Measurements from ENCODE around the gene ZKSCAN3.
"Not testable (repeated sequence)": the region's sequence is repeated elsewhere in the genome, so short reads cannot be mapped to it uniquely, and the experiment has no call there.

ZKSCAN3 gene
- total RNA-seq, result 3.7 to 16.2 (median 5.8) reads per million in 9 experiments

DNA sequence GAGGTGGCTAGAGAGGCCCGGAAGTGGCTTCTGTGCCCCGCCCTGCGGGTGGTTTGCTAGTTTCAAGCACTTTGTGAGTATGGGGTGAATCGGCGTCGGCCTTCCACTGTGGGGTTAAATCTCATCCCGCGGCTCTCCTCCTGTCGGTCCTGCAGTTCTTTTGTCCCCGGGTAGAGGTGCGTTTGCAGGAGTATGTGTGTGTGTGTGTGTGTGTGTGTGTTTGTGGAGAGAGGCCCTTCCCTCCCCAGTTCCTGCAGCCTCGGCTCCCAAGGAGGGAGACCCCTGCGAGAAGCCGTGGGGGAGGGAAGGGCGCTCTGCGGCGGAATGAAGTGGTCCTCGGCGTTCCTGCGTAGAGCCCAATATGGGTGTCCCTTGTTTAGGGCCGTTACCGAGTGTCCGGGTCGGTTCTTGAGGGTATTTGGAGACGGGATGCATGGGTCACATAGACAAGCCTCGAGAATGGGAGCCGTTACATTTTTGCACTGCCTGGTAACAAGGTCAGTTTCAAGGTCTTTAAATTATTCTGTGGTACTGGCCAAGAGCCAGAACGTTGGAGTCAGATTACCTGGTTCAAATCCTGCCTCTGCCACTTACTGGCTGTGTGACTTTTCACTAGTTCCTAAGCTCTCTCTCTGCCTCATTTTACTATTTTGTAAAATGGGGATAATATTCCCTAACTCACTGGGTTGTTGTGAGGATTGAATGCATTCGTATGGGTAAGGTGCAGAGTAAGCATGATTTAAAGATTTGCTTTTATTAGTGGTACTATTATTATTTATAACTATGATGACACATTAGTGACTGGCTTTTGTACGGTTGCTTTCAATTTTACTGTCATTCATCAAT is at the start of gene ZKSCAN3:
Gene ZKSCAN3 (plus strand): TSS at position 56 of the 846 bp plus-strand sequence. CDS start 9,640 bp downstream, outside the sequence.
- ATAC-seq (replicated peaks), result peak; percentile 99
- DNase-seq, result peak; percentile 67 to 71 (median 67)
- peaks cover 5 to 25% of the 10 kb centered on the region in 2 donors for H3K27me3 Mint-ChIP-seq
- H3K36me3 Mint-ChIP-seq (ENCODE audit: insufficient read depth), result peaks cover 8% of the 10 kb centered on the region
- peak within 1 kb of the TSS; percentile 95 to 99 for H3K4me3 Mint-ChIP-seq
- H3K27ac Mint-ChIP-seq, result peak within 1 kb of the TSS; percentile 95 to 96
- H3K4me1 Mint-ChIP-seq (ENCODE audit: low read depth in 2 of 2), result peaks cover 22 to 24% of the 10 kb centered on the region in 2 donors
- H3K9me3 Mint-ChIP-seq, result no peaks in the 10 kb centered on the region

DNA sequence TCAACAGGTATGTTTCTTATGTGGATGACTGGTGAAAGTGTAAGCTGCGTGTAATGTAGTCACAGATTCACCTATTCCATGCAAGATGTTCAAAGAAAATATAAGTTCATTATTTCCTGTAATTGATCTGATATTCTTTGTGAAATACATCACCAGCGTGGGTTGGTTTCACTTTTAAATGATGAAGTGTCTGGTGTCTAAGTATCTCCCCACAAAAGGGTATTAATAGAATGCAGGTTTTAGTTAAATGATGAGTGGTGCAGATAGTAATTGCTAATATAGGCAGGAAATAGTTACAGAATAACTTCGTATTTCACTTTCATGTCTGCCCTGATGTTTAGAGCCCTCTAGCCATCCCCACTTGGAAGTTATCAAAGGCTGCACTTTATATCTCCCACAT is 46.2 kb upstream of the ZKSCAN3 start:
- H3K4me3 Mint-ChIP-seq, result peak overlapping the region in 1 of 2 donors; percentile 27
- no peaks in the 10 kb centered on the region for H3K9me3 Mint-ChIP-seq
- no peaks in the 10 kb centered on the region for H3K36me3 Mint-ChIP-seq (ENCODE audit: insufficient read depth)
- no peak for DNase-seq
- peaks cover 7 to 14% of the 10 kb centered on the region in 2 donors for H3K4me1 Mint-ChIP-seq (ENCODE audit: low read depth in 2 of 2)
- peaks cover 4 to 7% of the 10 kb centered on the region in 2 donors for H3K27me3 Mint-ChIP-seq
- peak overlapping the region; percentile 7 to 90 for H3K27ac Mint-ChIP-seq
- peak; percentile 45 for ATAC-seq (replicated peaks)

DNA sequence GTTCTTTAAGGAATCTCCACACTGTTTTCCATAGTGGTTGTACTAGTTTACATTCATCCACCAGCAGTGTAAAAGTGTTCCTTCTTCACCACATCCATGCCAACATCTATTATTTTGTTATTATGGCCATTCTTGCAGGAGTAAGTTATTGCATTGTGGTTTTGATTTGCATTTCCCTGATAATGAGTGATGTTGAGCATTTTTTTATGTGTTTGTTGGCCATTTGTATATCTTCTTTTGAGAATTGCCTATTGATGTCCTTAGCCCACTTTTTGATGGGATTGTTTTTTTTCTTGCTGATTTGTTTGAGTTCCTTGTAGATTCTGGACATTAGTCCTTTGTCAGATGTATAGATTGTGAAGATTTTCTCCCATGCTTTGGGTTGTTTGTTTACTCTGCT is 43.4 kb upstream of the ZKSCAN3 start:
- ATAC-seq (replicated peaks); H3K36me3 Mint-ChIP-seq (ENCODE audit: insufficient read depth); H3K9me3 Mint-ChIP-seq; H3K4me3 Mint-ChIP-seq; DNase-seq; H3K27ac Mint-ChIP-seq: not testable (repeated sequence)
- Mint-ChIP-seq H3K27me3 (peaks cover 26 to 31% of the 10 kb centered on the region in 2 donors), H3K4me1 (ENCODE audit: low read depth in 2 of 2) (peaks cover 7 to 14% of the 10 kb centered on the region in 2 donors)

DNA sequence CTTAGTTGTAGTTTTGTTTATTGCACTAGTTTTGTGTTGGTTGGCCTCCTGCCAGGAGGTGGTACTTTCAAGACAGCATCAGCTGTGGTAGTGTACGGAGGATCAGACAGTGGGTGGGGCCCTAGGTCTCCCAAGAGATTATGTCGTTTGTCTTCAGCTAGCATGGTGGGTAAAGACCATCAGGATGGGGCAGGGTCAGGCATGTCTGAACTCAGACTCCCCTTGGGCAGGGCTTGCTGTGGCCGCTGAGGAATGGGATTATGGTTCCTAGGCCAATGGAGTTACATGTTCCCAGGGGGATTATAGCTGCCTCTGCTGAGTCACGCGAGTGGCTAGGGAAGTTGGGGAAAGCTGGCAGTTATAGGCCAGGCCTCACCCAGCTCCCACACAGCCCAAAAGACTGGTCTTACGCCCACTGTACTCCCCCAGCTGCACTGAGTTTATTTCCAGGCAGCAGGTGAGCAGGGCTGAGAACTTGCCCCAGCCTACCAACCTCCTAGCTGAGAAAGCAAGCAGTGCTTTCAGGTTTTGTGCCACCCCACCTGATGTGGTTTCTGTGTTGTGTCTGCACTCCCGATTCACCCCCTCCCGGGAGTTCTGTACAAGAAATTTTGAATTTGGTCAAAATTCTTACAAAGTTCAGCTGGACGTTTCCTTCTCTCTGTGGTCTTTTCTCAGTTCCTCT is 38.5 kb upstream of the ZKSCAN3 start:
- H3K4me1 Mint-ChIP-seq (ENCODE audit: low read depth in 2 of 2), result no peaks in the 10 kb centered on the region
- H3K36me3 Mint-ChIP-seq (ENCODE audit: insufficient read depth), result no peaks in the 10 kb centered on the region
- no peak overlapping the region for H3K27ac Mint-ChIP-seq
- H3K27me3 Mint-ChIP-seq, result peaks cover 48 to 59% of the 10 kb centered on the region in 2 donors
- DNase-seq (no peak), ATAC-seq (replicated peaks) (no peak)
- no peaks in the 10 kb centered on the region for H3K9me3 Mint-ChIP-seq
- H3K4me3 Mint-ChIP-seq, result no peak overlapping the region

- no peak for ATAC-seq (replicated peaks)
- no peaks in the 10 kb centered on the region for H3K36me3 Mint-ChIP-seq (ENCODE audit: insufficient read depth)
- H3K4me3 Mint-ChIP-seq, result no peak overlapping the region
- peaks cover 58 to 59% of the 10 kb centered on the region in 2 donors for H3K27me3 Mint-ChIP-seq
- no peaks in the 10 kb centered on the region for H3K4me1 Mint-ChIP-seq (ENCODE audit: low read depth in 2 of 2)
- no peaks in the 10 kb centered on the region for H3K9me3 Mint-ChIP-seq
- H3K27ac Mint-ChIP-seq, result no peak overlapping the region
- no peak for DNase-seq
Observed at GRCh38 chr6:28312939-28313338, 36.8 kb upstream of the ZKSCAN3 start.

- DNase-seq (no peak), ATAC-seq (replicated peaks) (no peak)
- Mint-ChIP-seq H3K9me3 (no peaks in the 10 kb centered on the region), H3K27ac (no peak overlapping the region), H3K4me3 (no peak overlapping the region), H3K27me3 (peaks cover 34 to 47% of the 10 kb centered on the region in 2 donors), H3K36me3 (ENCODE audit: insufficient read depth) (peaks cover 4% of the 10 kb centered on the region), H3K4me1 (ENCODE audit: low read depth in 2 of 2) (no peaks in the 10 kb centered on the region)
Observed at GRCh38 chr6:28315628-28316027, 34.1 kb upstream of the ZKSCAN3 start.

GRCh38 chr6:28317866-28318265 is 31.9 kb upstream of the ZKSCAN3 start:
- H3K27me3 Mint-ChIP-seq, result peaks cover 22 to 34% of the 10 kb centered on the region in 2 donors
- DNase-seq; H3K27ac Mint-ChIP-seq; ATAC-seq (replicated peaks); H3K4me3 Mint-ChIP-seq; H3K36me3 Mint-ChIP-seq (ENCODE audit: insufficient read depth); H3K4me1 Mint-ChIP-seq (ENCODE audit: low read depth in 2 of 2); H3K9me3 Mint-ChIP-seq: not testable (repeated sequence)

DNA sequence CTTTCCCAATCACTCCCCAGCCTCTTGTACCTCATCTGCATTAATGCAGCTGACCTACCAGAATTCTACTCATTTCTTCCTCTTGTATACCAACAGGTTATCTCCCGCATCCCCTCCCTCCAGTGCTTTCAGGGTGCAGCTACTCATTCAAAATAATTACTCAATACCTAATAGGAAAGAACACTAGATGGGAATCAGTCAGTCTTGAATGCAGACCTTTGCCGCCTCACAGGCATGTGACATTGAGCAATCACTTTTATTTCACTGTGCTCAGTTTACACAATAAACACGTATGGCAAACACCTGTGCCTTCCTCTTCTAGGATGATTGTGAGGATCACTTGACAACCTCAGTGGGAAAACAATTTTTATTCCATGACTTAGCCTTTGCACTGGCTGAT is 27.1 kb upstream of the ZKSCAN3 start:
- no peaks in the 10 kb centered on the region for H3K4me1 Mint-ChIP-seq (ENCODE audit: low read depth in 2 of 2)
- H3K36me3 Mint-ChIP-seq (ENCODE audit: insufficient read depth), result peaks cover 4% of the 10 kb centered on the region
- H3K4me3 Mint-ChIP-seq, result no peak overlapping the region
- H3K27ac Mint-ChIP-seq, result no peak overlapping the region
- H3K9me3 Mint-ChIP-seq, result peaks cover 7 to 11% of the 10 kb centered on the region in 2 donors
- ATAC-seq (replicated peaks) (no peak), DNase-seq (no peak)
- peaks cover 17 to 28% of the 10 kb centered on the region in 2 donors for H3K27me3 Mint-ChIP-seq

DNA sequence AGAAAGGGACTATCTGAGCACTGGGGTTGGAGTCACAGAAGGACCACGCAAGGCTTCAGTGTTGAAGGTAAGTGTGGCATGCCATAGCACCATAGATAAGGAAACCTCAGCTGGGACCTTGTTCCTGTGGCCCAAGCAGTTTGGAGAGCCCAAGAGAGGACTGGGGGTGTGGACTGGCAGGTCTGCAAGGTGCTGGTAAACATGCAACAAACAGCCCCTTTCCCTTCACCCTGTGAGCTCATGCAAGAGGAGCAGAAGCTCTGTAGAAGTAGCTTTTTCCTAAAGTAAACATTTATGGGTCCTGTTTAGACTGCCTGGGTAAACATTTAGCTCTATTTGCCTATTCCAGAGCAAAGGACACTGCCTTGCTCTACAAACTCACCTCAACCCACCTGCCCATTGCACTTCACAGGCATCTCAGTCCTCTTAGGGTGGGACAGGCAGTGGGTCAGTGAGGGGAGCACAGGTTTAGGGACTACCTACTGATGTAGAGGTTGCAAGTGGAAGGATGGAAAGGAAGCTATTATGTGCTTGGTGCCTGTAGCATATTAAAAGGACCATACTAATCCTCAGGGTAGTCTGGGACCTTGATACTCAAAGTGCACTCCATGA is 25.8 kb upstream of the ZKSCAN3 start:
- no peaks in the 10 kb centered on the region for H3K4me1 Mint-ChIP-seq (ENCODE audit: low read depth in 2 of 2)
- ATAC-seq (replicated peaks) (no peak), DNase-seq (no peak)
- H3K27ac Mint-ChIP-seq, result no peak overlapping the region
- peaks cover 4% of the 10 kb centered on the region for H3K36me3 Mint-ChIP-seq (ENCODE audit: insufficient read depth)
- peaks cover 7 to 13% of the 10 kb centered on the region in 2 donors for H3K9me3 Mint-ChIP-seq
- H3K4me3 Mint-ChIP-seq, result no peak overlapping the region
- H3K27me3 Mint-ChIP-seq, result peaks cover 17 to 28% of the 10 kb centered on the region in 2 donors

- H3K4me3 Mint-ChIP-seq, result no peak overlapping the region
- no peaks in the 10 kb centered on the region for H3K36me3 Mint-ChIP-seq (ENCODE audit: insufficient read depth)
- no peaks in the 10 kb centered on the region for H3K4me1 Mint-ChIP-seq (ENCODE audit: low read depth in 2 of 2)
- H3K27ac Mint-ChIP-seq, result no peak overlapping the region
- H3K27me3 Mint-ChIP-seq, result peaks cover 17 to 22% of the 10 kb centered on the region in 2 donors
- ATAC-seq (replicated peaks), result no peak
- peaks cover 7 to 13% of the 10 kb centered on the region in 2 donors for H3K9me3 Mint-ChIP-seq
- DNase-seq, result no peak
Observed at GRCh38 chr6:28326371-28326948, 23.3 kb upstream of the ZKSCAN3 start.

GRCh38 chr6:28330041-28330440 is 19.7 kb upstream of the ZKSCAN3 start:
- DNase-seq, result no peak
- peaks cover 7 to 13% of the 10 kb centered on the region in 2 donors for H3K9me3 Mint-ChIP-seq
- H3K4me1 Mint-ChIP-seq (ENCODE audit: low read depth in 2 of 2), result peaks cover 0 to 8% of the 10 kb centered on the region in 2 donors
- no peaks in the 10 kb centered on the region for H3K36me3 Mint-ChIP-seq (ENCODE audit: insufficient read depth)
- no peak overlapping the region for H3K27ac Mint-ChIP-seq
- no peak for ATAC-seq (replicated peaks)
- no peak overlapping the region for H3K4me3 Mint-ChIP-seq
- no peaks in the 10 kb centered on the region for H3K27me3 Mint-ChIP-seq

- Mint-ChIP-seq H3K36me3 (ENCODE audit: insufficient read depth) (no peaks in the 10 kb centered on the region), H3K4me1 (ENCODE audit: low read depth in 2 of 2) (peaks cover 0 to 10% of the 10 kb centered on the region in 2 donors), H3K27me3 (no peaks in the 10 kb centered on the region), H3K27ac (no peak overlapping the region), H3K4me3 (no peak overlapping the region), H3K9me3 (no peaks in the 10 kb centered on the region)
- no peak for ATAC-seq (replicated peaks)
- no peak for DNase-seq
Observed at GRCh38 chr6:28333047-28333446, 16.7 kb upstream of the ZKSCAN3 start.

- H3K27me3 Mint-ChIP-seq, result no peaks in the 10 kb centered on the region
- peaks cover 0 to 10% of the 10 kb centered on the region in 2 donors for H3K4me1 Mint-ChIP-seq (ENCODE audit: low read depth in 2 of 2)
- no peak overlapping the region for H3K27ac Mint-ChIP-seq
- H3K9me3 Mint-ChIP-seq, result no peaks in the 10 kb centered on the region
- DNase-seq (no peak), ATAC-seq (replicated peaks) (no peak)
- H3K36me3 Mint-ChIP-seq (ENCODE audit: insufficient read depth), result no peaks in the 10 kb centered on the region
- no peak overlapping the region for H3K4me3 Mint-ChIP-seq
Observed at GRCh38 chr6:28333599-28334018, 16.1 kb upstream of the ZKSCAN3 start.

All from effector memory CD8-positive, alpha-beta T cell (primary cell).